HG03039 (cell line): Measurements from ENCODE around the gene LHX8.

Experiments
- ATAC-seq: cut with Tn5 transposase; IDR thresholded peaks from one replicate; pipeline ENCODE4 v1.9.1; 2021; ENCODE audit warnings: mild to moderate bottlenecking, moderate library complexity; ENCODE audit not compliant: unreplicated experiment

Gene LHX8

GRCh38 chr1:75203415-75204277, 69.5 kb downstream of the LHX8 start:
- no peak for ATAC-seq

DNA sequence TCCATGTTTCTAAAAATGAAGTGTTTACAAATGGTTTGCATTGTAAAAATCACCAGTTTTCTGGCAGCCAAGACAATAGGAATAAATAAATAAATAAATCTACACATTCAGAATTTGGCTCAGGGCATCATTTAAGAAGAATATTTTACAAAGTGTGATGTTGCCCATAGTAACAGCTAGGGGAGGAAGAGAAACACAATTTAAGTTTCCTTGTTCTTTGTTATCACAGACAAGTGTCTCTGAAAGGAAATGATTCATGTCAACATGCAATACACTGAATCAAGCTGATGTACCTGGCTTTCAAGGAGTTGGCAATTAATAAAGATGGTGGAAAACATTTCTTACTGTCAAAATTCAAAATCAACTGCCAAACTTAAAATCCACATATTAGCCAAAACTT, 74.7 kb downstream of the LHX8 start:
- ATAC-seq, result no peak
